ENCODE results near the gene PARD3B.

GRCh38 chr2:205297368-205297767 lies 752.1 kb downstream of the PARD3B start:
- TF ChIP-seq CTCF (conservative IDR thresholded peaks at IDR 0.05; ENCODE audit: low read depth, low read length) (no peak), EZH2 (IDR thresholded peaks at IDR 0.05; ENCODE audit: borderline replicate concordance, low read depth, low read length, poor library complexity, severe bottlenecking) (no peak)

All from A673 (cell line).